ENCODE data around the gene ASAP2. TPM values are rescaled to one million over a fixed set of nuclear protein-coding genes. Genes with fewer than 3 reads are reported as not detected.

Gene ASAP2
- total RNA-seq, 1 experiment from 2014 or later = 34.7 TPM

DNA sequence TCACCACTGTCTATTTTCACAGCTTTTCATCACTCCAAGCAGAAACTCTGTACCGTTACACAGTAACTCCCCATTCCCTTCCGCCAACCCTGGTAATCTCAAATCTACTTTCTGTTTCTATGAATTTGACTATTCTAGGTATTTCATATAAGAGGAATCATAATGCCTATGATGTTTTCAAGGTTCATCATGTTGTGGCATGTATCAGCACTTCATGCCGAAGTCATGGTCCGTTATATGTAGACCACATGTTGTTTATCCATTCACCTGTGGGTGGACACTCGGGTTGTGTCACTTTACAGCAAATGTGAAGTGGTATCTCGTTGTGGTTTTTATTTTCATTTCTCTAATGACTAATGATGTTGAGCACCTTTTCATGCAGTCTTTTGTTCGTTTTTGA, 238.5 kb downstream of the ASAP2 start:
- no peak for DNase-seq (ENCODE audit: extremely low read depth, low read depth)

DNA sequence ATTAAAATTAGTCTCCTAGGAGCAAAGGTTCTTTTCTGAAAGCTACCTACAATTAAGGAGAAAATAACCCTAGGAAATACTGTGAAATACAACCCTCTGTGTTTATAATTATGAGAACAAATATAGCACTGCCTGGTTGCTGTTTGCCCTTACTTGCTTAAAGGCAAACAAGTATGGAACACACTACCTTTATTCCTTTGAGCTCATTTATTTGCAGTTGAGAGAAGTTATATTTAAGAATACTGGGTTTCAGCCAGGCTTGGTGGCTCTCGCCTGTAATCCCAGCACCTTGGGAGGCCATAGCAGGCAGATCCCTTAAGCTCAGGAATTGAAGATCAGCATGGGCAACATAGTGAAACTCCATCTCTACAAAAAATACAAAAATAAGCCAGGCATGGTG, 244.6 kb downstream of the ASAP2 start:
- no peak for DNase-seq (ENCODE audit: extremely low read depth, low read depth)

Other genes starting within 250 kb of the ASAP2 start
- gene MBOAT2, start 203.1 kb upstream of the ASAP2 start, total RNA-seq (2014; rRNA removed; shearing (Covaris generic)) = 3.8 and 4.9 TPM in 2 replicates
- gene ITGB1BP1, start 216.7 kb downstream of the ASAP2 start, total RNA-seq (2014; rRNA removed; shearing (Covaris generic)) = 38.1 and 46.3 TPM in 2 replicates
- 76.7 and 78.5 TPM in 2 replicates for gene CPSF3, start 216.8 kb downstream of the ASAP2 start, total RNA-seq (2014; rRNA removed; shearing (Covaris generic))

Data from NCI-H460 (cell line).